22Rv1 (cell line): ENCODE data around the gene C22orf15.

Experiments used
- H3K27ac ChIP-seq: fragments of 450-650 bp; 2 replicates; pipeline ENCODE4 v1.5.1; 2017
- CTCF ChIP-seq: fragments of 450-650 bp; IDR thresholded peaks from 2 replicates; pipeline ENCODE4 v1.5.1; 2017; ENCODE audit warnings: mild to moderate bottlenecking
- ZFX ChIP-seq: fragments of 450-650 bp; IDR thresholded peaks from 2 replicates; pipeline ENCODE4 v1.6.1; 2017; ENCODE audit warnings: antibody characterized with exemption, borderline replicate concordance

The C22orf15 gene

GRCh38 chr22:23755711-23756110 lies 7.1 kb upstream of the C22orf15 start:
- no peak overlapping the region; the same call in 1 of the 2 replicates for H3K27ac ChIP-seq
- TF ChIP-seq ZFX (no peak), CTCF (no peak)

GRCh38 chr22:23756891-23757290 lies 5.9 kb upstream of the C22orf15 start:
- no peak overlapping the region for H3K27ac ChIP-seq
- no peak for TF ChIP-seq CTCF
- TF ChIP-seq ZFX = no peak

- H3K27ac ChIP-seq = no peak overlapping the region
- TF ChIP-seq ZFX = no peak
- TF ChIP-seq CTCF = no peak
These were observed 3.2 kb upstream of the C22orf15 start for GRCh38 chr22:23759566-23759965.

GRCh38 chr22:23760056-23760455 lies 2.7 kb upstream of the C22orf15 start:
- H3K27ac ChIP-seq = peak overlapping the region; percentile 22; the same call in 1 of the 2 replicates

GRCh38 chr22:23763579-23763945 lies 772 bp downstream of the C22orf15 start:
- TF ChIP-seq ZFX (no peak), CTCF (no peak)
- no peak overlapping the region for H3K27ac ChIP-seq

More at GRCh38 chr22:23760056-23760455, 2.7 kb upstream of the C22orf15 start:
- no peak for TF ChIP-seq ZFX
- TF ChIP-seq CTCF = no peak

- TF ChIP-seq CTCF (no peak), ZFX (no peak)
- H3K27ac ChIP-seq = peak overlapping the region; percentile 29; the same call in 1 of the 2 replicates
These were observed 1.2 kb downstream of the C22orf15 start for GRCh38 chr22:23763954-23764353.

- no peak for TF ChIP-seq ZFX
- peak overlapping the region; percentile 29; the same call in 1 of the 2 replicates for H3K27ac ChIP-seq
These were observed 2.4 kb downstream of the C22orf15 start for GRCh38 chr22:23764899-23765881.
